NB4 (cell line): ENCODE measurements around the gene MBD3L4.

Source experiments
- MYC ChIP-seq: IDR thresholded peaks from 2 replicates; pipeline ENCODE4 v1.6.1; 2011; ENCODE audit warnings: low read depth, low read length
- POLR2A ChIP-seq: IDR thresholded peaks from 2 replicates; pipeline ENCODE4 v1.6.1; 2011; ENCODE audit warnings: mild to moderate bottlenecking; ENCODE audit not compliant: insufficient read length; ENCODE audit errors: extremely low read depth
- TF ChIP-seq, protein P1 (sequence below): IDR thresholded peaks from one replicate; pipeline ENCODE4 v1.5.1; 2012; ENCODE audit warnings: low read depth, low read length
- TF ChIP-seq, protein P2 (sequence below): IDR thresholded peaks from 2 replicates; pipeline ENCODE4 v1.6.1; 2011; ENCODE audit warnings: low read depth, low read length

DNA sequence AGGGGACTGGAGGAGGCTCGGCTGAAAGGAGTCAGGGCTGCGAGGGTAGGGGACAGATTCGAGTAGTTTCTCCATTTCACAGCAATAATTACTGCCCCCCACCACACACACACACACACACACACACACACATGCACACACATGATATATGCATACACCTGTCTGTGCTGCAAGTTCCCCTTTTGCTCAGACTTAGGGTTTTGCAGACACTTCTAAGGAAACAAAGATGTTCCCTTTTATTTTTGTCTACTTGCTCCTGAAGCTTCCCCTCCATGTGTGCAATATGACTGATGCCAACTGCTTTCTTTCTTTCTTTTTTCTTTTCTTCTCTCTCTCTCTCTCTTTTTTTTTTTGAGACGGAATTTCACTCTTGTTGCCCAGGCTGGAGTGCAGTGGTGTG lies 32.1 kb downstream of the MBD3L4 start:
- TF ChIP-seq, protein P1, sequence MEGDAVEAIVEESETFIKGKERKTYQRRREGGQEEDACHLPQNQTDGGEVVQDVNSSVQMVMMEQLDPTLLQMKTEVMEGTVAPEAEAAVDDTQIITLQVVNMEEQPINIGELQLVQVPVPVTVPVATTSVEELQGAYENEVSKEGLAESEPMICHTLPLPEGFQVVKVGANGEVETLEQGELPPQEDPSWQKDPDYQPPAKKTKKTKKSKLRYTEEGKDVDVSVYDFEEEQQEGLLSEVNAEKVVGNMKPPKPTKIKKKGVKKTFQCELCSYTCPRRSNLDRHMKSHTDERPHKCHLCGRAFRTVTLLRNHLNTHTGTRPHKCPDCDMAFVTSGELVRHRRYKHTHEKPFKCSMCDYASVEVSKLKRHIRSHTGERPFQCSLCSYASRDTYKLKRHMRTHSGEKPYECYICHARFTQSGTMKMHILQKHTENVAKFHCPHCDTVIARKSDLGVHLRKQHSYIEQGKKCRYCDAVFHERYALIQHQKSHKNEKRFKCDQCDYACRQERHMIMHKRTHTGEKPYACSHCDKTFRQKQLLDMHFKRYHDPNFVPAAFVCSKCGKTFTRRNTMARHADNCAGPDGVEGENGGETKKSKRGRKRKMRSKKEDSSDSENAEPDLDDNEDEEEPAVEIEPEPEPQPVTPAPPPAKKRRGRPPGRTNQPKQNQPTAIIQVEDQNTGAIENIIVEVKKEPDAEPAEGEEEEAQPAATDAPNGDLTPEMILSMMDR, result no peak
- TF ChIP-seq, protein P2, sequence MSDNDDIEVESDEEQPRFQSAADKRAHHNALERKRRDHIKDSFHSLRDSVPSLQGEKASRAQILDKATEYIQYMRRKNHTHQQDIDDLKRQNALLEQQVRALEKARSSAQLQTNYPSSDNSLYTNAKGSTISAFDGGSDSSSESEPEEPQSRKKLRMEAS, result no peak
- TF ChIP-seq POLR2A, result no peak
- TF ChIP-seq MYC, result no peak
